Left lobe of liver (tissue), 2 donors: ENCODE results near the gene C3orf18. TPM values are rescaled to one million over a fixed set of nuclear protein-coding genes. Genes with fewer than 3 reads are reported as not detected.

Source experiments
- ATAC-seq: fragments of 200-7000 bp; cut with Tn5 transposase; one replicate; pipeline ENCODE4 v1.9.1; 2020; ENCODE audit warnings: mild to moderate bottlenecking, moderate library complexity
- DNase-seq: peaks from one replicate; pipeline ENCODE4 v3.0.0-alpha.2; 2020; ENCODE audit warnings: low spot score
- total RNA-seq: library from RNA; stranded (reverse); gene quantifications from one replicate; pipeline ENCODE4 v1.2.1, GENCODE V29; 2021
- donor health status: DM: no; HTN: no; CAD: no; lungs with moderate emphysema.
- donor health status: DM: no; HTN: yes; CAD: no.

The C3orf18 gene
- total RNA-seq, 1 donor from 2014 or later = 3.0 TPM

GRCh38 chr3:50604110-50604621 is 36.6 kb upstream of the C3orf18 start:
- DNase-seq (no peak), ATAC-seq (no peak)

- ATAC-seq = no peak
- no peak for DNase-seq
These were observed 35.9 kb upstream of the C3orf18 start for GRCh38 chr3:50603261-50604109.

GRCh38 chr3:50602595-50603191 is 35.1 kb upstream of the C3orf18 start:
- DNase-seq (no peak), ATAC-seq (no peak)

- peak; percentile 62 for ATAC-seq
- peak; percentile 98 for DNase-seq
These were observed 33.5 kb upstream of the C3orf18 start for GRCh38 chr3:50600841-50601591.

- peak; percentile 2 for ATAC-seq
- DNase-seq = no peak
These were observed 32.7 kb upstream of the C3orf18 start for GRCh38 chr3:50600141-50600753.

GRCh38 chr3:50599716-50600118 is 32.2 kb upstream of the C3orf18 start:
- DNase-seq (no peak), ATAC-seq (no peak)

- no peak for ATAC-seq
- no peak for DNase-seq
These were observed 31.7 kb upstream of the C3orf18 start for GRCh38 chr3:50599115-50599715.

- ATAC-seq (peak; percentile 14), DNase-seq (no peak)
These were observed 26.8 kb upstream of the C3orf18 start for GRCh38 chr3:50594253-50594785.

- DNase-seq = no peak
- peak; percentile 46 for ATAC-seq
These were observed 25.0 kb upstream of the C3orf18 start for GRCh38 chr3:50592568-50592967.

GRCh38 chr3:50591196-50591741 is 23.7 kb upstream of the C3orf18 start:
- DNase-seq (no peak), ATAC-seq (no peak)

GRCh38 chr3:50588759-50589433 is 21.3 kb upstream of the C3orf18 start:
- peak; percentile 51 for ATAC-seq
- DNase-seq = no peak

GRCh38 chr3:50587806-50588758 is 20.5 kb upstream of the C3orf18 start:
- DNase-seq = peak; percentile 77
- ATAC-seq = peak; percentile 39

- DNase-seq (no peak), ATAC-seq (no peak)
These were observed 19.8 kb upstream of the C3orf18 start for GRCh38 chr3:50587373-50587772.

GRCh38 chr3:50586763-50587070 is 19.2 kb upstream of the C3orf18 start:
- no peak for ATAC-seq
- no peak for DNase-seq

- no peak for ATAC-seq
- DNase-seq = no peak
These were observed 18.6 kb upstream of the C3orf18 start for GRCh38 chr3:50585919-50586762.

GRCh38 chr3:50584391-50584790 is 16.8 kb upstream of the C3orf18 start:
- ATAC-seq = no peak
- DNase-seq = no peak

GRCh38 chr3:50583897-50584296 is 16.4 kb upstream of the C3orf18 start:
- ATAC-seq = peak; percentile 34
- peak; percentile 97 for DNase-seq

- ATAC-seq (peak; percentile 50), DNase-seq (peak; percentile 84)
These were observed 14.5 kb upstream of the C3orf18 start for GRCh38 chr3:50582083-50582482.
